Suprapubic skin (tissue), 4 donors: ENCODE results near the gene KLF6.

ENCODE experiments used
- POLR2A ChIP-seq, 2 donors: fragments of 450-650 bp; IDR thresholded peaks; one replicate each; pipeline ENCODE4 v1.6.1; 2017; ENCODE audit warnings: antibody characterized with exemption in 2 of 2, mild to moderate bottlenecking in 2 of 2, moderate library complexity in 2 of 2
- POLR2AphosphoS5 ChIP-seq, 3 donors: sonication (generic); formaldehyde crosslinking; IDR thresholded peaks; one replicate each; pipeline ENCODE4 v1.6.1; 2017; ENCODE audit warnings: antibody characterized with exemption in 3 of 3
- TF ChIP-seq, protein P1 (sequence below), 2 donors: fragments of 200-600 bp in 1 of 2; fragments of 450-650 bp in 1 of 2; sonication (generic) in 1 of 2; IDR thresholded peaks; one replicate each; pipeline ENCODE4 v1.5.1; 2016 to 2019; ENCODE audit warnings: antibody characterized with exemption in 2 of 2, mild to moderate bottlenecking in 1 of 2, moderate library complexity in 1 of 2

DNA sequence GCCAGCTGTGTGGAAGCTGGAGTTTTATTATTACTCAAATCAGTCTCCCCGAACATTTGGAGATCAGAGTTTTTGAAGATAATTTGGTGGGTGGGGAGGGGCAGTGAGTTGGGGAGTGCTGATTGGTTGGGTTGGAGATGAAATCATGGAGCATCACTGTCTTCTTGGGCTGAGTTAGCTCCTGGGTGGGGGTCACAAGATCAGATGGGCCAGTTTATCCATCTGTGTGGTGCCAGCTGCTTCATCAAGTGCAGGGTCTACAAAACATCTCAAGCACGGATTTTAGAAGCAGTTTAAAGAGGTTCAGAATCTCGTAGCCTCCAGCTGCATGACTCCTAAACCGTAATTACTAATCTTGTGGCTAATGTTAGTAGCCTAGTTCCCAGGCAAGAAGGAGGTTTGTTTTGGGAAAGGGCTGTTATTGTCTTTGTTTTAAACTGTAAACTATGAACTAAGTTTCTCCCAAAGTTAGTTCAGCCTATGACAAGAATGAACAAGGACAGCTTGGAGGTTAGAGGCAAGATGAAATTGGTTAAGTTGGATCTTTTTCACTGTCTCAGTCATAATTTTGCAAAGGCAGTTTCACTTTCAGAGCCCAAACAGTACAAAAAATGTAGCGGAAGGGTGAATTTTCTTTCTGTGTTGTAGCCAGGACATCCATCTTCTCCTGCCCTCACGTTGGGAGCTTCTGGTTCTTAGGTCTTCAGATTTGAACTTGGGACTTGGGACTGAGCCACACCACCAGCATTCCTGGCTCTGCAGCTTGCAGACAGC, 43.1 kb downstream of the KLF6 start:
- TF ChIP-seq, protein P1, sequence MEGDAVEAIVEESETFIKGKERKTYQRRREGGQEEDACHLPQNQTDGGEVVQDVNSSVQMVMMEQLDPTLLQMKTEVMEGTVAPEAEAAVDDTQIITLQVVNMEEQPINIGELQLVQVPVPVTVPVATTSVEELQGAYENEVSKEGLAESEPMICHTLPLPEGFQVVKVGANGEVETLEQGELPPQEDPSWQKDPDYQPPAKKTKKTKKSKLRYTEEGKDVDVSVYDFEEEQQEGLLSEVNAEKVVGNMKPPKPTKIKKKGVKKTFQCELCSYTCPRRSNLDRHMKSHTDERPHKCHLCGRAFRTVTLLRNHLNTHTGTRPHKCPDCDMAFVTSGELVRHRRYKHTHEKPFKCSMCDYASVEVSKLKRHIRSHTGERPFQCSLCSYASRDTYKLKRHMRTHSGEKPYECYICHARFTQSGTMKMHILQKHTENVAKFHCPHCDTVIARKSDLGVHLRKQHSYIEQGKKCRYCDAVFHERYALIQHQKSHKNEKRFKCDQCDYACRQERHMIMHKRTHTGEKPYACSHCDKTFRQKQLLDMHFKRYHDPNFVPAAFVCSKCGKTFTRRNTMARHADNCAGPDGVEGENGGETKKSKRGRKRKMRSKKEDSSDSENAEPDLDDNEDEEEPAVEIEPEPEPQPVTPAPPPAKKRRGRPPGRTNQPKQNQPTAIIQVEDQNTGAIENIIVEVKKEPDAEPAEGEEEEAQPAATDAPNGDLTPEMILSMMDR (IDR thresholded peaks at IDR 0.05) = no peak
- TF ChIP-seq POLR2AphosphoS5 (IDR thresholded peaks at IDR 0.05) = no peak
- TF ChIP-seq POLR2A (IDR thresholded peaks at IDR 0.05) = no peak
